ENCODE results near the gene TMCC3.
"Not testable (repeated sequence)": the region's sequence is repeated elsewhere in the genome, so short reads cannot be mapped to it uniquely, and the experiment has no call there.

The TMCC3 gene, protein sequence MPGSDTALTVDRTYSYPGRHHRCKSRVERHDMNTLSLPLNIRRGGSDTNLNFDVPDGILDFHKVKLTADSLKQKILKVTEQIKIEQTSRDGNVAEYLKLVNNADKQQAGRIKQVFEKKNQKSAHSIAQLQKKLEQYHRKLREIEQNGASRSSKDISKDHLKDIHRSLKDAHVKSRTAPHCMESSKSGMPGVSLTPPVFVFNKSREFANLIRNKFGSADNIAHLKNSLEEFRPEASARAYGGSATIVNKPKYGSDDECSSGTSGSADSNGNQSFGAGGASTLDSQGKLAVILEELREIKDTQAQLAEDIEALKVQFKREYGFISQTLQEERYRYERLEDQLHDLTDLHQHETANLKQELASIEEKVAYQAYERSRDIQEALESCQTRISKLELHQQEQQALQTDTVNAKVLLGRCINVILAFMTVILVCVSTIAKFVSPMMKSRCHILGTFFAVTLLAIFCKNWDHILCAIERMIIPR

DNA sequence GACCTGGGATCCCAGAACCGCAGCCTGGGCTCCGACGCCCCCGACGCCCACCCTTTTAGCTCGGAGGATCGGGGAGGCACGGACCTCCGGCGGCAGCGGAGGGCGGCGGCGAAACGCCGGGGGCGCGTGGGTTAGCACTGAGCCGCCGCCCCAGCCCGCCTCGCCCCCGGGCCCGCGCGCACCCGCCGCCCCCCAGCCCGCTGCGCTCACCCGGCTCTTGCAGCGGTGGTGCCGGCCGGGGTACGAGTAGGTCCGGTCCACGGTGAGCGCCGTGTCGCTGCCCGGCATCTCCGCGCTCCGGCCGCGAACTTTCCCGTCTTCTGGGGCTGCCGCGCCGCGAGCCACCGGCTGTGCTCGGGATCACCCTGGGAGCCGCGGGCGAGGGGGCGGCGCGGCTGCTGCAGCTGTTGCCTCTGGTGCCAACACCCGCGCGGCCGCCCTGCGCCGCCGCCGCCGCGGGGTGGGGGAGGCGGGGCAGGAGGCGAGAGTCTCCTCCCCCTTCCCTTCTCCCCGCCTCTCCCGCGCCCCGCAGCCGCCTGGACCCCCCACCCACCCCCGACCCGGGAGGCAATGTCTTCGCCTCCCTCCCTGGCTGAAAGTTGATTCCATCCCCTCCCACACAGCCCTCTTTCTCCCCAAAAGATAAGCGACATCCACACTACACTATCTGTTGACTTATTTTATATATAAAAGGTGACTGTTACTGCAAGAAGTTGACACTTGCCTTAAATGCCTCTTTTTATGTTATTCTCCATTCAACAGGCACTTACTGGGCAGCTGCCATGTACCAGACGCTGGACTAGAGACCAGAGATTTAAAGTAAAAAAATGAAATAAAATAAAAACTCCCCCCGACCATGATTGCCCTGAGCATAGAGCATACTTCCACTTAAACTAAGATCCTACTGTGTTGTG, at the start of gene TMCC3:
TMCC3 (minus strand) TSS at position 415 of the 914 bp plus-strand sequence; CDS start at position 288, 127 bp downstream.
- DNase-seq, result no peak

DNA sequence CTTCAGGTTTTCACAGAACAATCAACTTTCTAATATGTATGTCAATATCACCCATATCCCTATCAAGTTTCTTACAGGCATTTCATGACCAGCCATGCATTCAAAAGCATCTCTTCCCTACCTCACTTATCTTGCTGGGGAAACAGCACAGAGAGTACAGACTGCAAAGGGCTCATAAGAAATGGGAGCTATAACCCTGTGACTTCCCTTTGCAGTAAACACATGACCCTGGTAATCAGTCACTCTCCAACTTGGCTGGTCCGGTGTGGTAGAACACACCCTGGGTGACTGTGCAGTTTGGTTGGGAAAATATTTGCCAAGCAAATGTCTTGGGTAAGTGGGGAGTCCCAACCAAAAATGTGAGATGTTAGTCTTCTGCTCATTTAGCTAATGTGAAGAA, 49.4 kb upstream of the TMCC3 start:
- DNase-seq, result no peak

DNA sequence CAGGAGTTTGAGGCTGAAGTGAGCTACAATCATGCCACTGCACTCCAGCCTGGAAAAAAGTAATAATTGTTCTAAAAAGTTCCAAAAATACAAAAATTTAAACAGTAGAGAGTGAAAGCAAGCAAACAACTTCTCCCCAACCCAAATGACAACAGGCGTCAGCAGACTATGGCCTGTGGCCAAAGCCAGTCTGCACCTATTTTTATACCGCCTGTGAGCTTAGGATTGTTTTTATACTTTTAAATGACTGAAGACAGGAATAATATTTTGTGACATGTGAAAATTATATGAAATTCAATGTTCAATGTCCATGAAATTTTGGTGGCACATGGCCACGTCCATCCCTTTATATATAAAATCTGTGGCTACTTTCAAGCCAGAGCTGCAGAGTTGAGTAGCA, 48.2 kb upstream of the TMCC3 start:
- DNase-seq, result no peak

DNA sequence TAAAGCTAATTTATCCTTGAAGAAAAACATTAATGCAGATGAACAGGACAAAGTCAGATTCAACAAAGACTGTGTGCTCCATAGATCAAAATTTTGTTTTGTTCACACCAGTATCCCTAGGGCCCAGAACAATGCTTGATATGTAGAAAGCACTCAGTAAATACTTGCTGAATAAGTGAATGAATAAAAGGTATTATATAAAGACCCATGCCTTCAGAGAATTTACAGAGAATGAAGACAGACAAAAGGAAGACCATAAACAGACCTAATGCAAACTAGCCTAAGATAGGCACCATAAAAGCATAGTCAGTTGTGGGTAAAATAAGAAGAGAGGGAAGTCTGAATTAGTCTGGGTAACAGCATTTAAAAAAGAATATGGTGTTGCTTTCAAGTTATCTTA, 47.3 kb upstream of the TMCC3 start:
- DNase-seq, result no peak

DNA sequence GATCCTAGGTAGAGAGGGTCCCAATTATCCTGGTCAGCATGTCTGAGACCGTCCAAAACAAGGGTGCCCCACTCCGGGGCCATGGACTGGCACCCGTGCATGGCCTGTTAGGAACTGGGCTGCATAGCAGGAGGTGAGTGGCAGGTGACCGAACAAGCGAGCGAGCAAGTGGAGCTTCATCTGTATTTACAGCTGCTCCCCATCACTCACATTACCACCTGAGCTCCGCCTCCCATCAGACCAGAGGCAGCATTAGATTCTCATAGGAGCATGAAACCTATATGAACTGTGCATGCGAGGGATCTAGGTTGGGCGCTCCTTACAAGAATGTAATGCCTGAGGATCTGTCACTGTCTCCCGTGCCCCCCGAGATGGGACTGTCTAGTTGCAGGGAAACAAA, 44.4 kb upstream of the TMCC3 start:
- no peak for DNase-seq

DNA sequence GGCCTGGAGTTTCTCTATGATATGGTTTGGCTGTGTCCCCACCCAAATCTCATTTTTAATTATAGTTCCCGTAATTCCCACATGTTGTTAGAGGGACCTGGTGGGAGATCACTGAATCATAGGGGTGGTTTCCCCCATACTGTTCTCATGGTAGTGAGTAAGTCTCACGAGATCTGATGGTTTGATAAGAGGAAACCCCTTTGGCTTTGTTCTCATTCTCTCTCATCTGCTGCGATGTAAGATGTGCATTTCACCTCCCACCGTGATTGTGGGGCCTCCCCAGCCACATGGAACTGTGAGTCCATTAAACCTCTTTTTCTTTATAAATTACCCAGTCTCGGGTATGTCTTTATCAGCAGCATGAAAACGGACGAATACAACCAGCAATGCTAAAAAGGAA, 42.5 kb upstream of the TMCC3 start:
- DNase-seq, result not testable (repeated sequence)

DNA sequence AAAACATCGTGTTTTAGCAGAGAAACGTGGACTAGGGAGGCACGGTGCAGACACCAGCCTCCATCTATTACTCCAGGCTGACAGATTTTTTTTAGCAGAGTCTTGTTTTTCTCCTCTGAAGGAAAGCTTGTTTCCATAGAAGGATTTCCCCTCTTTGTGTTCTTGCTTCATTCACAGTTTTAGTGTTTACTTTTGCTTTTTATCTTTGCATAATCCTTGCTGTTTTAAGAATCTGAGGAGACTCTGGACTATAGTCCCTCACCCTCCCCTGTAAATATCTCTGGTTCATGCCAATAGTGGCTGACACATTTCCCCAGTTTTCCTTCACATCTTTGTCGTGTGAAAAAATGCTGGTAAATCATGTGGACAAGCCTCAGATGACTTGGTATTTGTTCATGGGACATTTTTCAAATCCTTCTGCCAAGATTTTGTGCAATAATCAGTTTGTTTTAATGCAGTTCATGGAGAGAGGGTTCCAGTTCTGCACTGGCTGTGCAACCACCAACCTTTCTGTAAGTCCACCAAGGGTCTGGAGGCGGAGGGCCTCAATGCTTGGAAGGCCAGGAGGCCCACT, 39.9 kb upstream of the TMCC3 start:
- DNase-seq, result no peak

DNA sequence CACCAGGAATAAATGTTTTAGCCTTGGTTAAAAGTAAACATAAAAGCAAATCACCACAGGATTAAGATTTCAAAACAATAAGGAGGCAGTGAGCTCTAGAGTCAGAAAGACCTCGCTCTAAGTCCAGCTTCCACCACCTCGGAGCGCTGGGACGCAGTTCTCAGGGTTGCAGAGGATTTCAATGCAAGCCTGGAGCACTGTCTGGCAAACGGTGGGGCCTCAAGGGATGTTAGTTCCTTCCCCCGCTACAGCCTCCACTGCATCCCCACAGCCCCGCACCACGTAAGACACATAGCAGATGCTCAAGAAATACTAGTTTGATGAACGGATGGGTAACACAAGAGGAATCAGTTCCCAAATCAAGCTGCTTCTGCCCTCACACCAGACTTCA, 39.3 kb upstream of the TMCC3 start:
- no peak for DNase-seq

DNA sequence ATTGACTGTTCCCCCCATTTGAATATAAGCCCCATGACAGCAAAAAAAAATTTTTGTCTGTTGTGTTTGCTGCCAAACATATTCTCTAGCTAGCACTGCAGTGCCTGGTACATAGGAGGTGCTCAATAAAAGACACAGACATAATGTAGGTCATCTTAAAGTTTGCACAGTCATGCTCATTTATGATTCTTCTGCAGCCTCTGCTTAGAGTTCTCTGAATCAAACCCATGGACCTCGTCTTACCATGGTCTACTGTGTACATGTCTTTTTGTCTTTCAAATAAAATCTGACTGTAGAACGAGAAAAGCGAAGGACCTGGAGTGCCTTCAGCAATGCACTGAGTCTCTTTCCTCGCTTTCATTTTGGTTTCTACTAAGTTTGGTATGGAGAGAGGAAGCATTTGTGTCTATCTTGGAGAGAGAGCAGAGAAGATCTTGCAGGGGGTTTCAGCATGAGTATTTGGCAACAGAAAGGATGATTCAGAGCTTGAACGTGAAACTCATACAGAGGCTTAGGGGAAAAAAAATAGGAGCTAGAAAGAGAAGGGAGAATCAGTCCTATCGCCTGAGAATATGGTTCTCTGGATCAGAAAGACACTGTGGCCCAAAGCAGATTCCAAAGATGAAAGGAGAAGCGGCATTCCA, 38.8 kb upstream of the TMCC3 start:
- no peak for DNase-seq

DNA sequence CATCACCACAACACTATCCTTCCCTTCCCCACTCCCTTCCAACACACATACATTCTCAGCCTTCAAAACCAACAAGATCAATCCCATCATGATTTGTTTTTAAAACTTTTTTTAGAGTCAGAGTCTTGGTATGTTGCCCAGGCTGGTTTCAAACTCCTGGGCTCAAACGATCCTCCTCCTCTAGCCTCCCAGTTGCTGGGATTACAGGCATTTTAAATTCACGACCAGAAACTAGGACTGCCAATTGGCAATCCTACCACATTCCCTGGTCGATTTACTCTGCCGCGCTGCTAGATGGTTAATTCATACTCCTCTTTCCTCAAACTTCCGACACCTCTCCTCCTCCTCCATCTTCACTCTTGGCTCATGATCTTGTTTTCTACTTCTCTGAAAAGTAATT, 37.5 kb upstream of the TMCC3 start:
- DNase-seq, result no peak

DNA sequence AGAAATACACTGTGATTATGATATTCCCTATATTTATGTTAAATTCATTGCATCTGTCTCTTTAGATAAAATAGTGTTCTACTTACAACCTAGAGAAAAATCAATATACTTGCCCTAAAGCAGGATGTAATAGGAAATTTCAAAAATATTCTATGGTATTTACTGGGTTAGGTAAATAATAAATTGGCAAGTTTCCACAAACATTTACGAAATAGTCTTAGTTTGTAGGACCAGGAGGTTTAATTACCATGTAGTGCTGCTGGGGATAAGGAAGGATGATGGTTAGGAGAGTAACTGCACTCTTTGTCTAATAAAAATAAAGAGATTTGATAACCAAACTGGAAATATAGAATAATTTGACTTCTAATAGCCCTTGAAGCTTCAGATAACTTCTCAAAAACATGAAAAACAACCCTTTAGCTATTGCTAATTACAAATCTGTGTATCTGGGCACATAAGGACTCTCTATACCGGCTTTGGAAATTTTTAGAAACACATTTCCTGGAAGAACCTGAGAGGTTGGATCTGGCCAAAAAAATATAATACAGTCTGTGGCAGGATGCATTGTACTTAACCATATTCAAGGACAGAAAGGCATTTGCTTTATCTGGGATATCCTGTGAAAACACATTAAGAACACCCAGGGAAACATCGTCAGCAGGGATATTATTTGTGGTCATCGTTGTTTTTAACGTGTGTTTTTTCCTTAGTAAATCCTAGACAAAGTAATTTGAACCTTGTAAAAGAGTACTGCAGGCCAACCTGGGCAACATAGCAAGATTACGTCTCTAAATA, 36.7 kb upstream of the TMCC3 start:
- no peak for DNase-seq

DNA sequence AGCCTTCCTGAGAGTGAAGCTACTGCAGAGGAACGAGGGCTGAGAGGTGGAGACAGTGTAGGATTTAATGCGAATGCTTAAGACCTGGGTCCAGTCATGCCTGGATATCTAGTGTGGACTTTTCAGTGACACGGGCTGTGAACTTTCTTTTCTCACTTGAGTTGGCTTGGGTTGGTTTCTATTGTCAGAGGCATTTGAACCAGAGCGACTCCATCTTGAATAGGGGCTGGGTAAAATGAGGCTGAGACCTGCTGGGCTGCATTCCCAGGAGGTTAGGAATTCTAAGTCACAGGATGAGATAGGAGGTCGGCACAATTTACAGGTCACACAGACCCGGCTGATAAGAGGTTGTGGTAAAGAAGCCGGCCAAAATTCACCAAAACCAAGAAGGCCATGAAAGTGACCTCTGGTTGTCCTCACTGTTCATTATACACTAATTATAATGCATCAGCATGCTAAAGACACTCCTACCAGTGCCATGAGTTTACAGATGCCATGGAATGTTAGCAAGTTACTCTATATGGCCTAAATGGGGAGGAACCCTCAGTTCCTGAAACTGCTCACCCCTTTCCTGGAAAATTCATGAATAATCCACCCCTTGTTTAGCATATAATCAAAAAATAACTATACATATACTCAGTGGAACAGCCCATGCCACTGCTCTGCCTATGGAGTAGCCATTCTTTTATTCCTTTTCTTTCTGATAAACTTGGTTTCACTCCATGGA, 34.2 kb upstream of the TMCC3 start:
- DNase-seq, result no peak

DNA sequence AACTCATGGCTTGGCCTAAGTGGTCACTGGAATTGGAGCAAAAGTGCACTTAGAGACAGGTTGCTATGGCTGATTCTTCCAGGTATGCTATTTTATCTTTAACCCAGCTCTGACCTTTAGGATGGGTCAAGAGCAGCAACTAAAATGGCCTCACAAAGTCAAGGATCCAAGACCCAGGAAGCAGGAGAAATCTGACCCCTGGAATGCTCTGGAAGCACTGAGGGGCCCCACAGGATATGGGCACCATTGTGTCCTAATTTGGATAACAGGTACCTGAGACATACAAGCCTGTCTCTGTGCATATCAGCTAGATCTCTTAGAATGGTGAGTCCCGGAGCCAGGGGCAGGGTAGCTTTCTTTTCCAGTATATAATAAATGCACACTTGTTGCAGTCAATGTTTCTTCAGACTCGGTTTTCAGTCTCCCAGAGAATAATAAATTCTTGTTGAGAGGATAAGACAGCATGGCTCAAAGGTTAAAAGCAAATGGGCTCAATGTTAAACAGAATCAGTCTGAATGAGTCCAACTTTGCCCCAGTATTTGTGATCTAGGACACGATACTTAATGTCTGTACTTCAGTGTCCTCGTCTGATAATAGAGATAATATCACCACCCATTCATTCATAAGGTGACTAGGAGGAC, 29.3 kb upstream of the TMCC3 start:
- no peak for DNase-seq

DNA sequence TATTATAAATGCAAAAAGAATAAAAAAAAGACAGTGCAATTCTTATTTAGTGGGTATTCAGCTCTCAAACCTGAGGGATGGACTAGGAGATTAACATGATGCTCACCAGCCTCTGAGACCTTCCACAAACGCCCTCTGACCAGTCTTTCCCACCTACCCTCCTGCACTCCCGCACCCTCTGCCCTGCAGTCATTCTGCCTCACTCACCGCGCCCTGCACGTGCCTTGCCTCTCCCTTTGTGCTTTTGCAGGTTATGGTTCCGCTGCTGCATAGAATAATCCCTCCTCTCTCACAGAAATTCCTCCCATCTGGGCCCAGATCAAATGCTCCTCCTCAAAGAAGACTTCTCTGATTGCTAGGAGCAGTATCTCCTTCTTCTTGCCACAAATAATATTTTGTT, 28.5 kb upstream of the TMCC3 start:
- no peak for DNase-seq

DNA sequence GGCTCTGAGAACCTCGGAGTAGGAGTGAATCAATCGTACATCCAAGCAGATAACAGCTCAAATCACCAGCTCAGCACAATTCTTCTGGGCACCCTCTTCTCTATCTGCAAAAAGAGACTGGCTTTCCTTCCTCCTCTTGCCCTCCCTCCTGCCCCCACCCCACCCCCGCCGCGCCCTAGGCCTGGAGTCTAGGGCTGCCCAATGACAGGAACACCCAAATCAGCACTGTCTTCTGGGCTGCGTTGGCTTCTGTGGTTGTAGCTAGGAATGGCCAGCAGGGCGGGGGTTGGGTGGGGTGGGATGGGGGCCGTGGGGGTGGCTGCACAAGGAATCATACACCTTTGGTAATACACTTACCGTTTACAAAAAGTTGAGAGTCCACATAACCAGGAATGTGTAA, 28.0 kb upstream of the TMCC3 start:
- DNase-seq, result no peak

DNA sequence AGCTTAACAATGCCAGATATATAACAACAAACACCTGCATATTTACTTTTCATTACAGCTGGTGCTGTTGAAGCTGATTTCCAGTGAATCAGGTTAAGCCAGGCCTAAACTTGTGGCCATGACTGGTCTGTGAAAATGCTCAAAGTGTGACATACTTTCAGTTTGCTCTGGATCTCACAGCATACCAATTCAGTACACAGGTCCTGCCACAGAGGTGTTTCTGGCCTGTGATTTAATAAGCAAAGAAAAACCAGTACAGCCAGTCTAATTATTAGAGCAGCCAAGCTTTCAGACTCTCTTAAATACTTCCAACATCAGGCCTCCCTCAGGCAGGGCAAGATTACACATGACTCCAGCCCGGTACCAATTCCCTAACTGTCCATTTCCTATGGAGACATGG, 27.4 kb upstream of the TMCC3 start:
- DNase-seq, result no peak

DNA sequence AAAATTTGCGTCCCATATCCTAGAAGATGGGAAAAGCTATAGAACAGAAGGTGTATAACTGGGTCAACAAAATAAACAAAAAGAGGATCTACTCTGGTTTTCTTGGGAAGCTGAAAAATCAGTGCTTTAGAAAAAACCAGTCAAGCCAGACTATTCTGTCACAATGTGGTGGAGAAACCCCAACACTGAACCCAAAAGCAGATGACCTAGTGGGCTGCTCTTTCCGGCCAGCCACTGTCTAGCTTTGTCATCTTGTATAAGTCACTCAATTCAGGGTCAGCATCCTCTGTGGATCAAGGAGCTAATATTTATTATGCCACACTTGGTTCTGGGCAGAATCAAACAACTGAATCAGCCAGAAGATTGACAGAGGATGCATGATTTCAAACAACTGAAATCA, 26.6 kb upstream of the TMCC3 start:
- DNase-seq, result no peak

DNA sequence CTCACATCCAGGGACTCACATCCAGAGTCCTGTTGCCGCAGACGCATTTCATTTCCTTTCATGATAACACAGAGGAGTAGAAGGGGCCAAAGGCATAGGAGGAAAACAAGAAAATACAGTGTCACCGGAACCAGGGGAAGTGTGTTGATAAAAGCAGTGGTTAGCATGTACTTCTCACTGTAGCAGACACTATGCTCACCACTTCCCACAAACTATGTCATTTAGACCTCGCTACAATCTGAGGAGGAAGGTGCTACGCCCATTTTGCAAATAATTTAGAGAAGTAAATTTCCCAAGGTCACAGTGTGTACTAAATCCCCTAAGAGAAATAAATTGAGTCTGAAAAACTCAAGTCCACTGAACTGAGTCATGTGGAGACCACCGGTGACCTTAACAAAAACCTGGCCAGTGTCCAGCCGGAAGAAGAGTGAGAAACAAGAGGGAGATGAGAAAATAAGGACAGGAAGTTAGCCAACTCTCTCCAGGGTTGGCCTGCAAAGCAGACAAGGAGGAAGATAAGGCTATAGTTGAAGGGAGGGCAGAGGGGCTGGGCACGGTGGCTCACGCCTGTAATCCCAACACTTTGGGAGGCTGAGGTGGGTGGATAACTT, 25.8 kb upstream of the TMCC3 start:
- no peak for DNase-seq

DNA sequence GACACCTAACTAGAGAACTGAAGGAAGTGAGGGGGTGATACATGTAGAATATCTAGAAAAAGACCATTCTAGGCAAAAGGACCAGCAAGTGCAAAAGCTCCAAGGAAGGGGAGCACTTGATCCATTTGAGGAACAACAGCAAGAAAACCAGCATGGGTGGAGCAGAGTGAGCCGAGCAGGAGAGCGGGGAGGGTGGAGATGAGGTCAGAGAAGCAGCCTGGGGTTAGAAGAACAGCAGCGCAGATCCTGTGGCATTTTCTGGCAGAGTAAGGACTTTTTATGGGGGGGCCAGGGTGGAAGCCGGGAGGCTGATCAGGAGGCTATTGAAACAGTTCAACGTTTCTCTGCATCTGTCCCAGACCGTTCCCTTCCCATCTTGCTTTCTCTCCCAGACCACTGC, 24.5 kb upstream of the TMCC3 start:
- DNase-seq, result no peak

DNA sequence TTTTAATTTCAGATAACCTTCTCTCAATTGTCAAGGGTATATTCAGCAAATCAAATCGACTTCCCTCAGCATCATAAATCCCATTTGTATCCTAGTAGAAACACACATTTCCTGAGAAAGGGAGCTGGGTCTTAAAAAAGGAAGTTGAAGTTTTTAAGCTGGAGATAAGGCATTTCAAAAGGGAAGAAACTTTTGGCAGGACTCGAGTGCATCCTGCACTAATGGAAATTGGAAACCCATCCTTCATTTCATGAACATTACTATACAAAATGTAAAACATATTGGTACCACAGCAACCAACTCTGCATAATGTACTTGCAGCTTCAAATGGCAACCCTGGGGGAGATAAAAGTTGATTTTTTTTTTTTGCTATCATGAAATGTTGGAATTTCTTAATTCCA, 23.7 kb upstream of the TMCC3 start:
- DNase-seq, result no peak

DNA sequence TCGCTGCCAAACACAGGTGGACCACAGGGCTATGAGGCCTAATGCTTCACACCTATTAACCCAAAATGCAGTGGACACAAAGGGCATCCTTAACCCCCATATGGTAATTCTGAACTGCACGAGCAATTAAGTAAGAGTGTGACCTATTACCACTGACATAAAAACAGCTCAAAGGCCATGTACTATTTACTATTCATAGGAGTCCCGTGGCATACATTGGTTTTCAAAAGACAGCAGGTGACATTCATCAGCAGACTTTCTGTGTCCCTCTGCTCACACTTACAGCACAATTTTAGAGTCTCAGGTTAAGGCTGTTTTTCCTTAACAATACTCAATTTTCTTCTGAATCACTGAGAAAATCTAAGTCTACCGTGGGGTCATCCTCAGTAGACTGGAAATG, 23.1 kb upstream of the TMCC3 start:
- no peak for DNase-seq
